ENCODE data around the gene ELOVL5.

DNA sequence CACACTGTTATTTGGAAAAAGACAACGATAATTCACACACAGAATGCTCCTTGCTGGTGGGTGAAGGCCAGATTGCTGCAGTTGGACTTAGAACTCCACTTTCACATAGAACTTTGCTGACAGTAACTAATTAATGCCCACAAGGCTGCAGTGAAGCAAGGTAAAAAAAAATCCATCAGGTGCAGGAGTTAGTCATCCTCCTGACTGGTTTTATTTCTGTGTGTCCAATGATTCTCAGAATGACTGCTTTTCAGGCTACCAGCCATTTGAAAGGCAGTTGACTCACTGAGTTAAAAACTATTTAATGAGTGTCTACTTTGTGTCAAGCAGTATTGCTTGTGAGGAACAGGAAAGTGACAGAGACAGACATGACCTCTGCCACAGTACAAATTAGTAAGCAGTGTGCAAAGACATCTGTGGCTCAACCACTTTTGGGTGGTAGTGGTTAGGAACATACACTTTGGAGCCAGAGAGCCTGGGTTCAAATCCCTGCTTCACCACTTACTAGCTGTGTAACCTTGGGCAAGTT lies 41.9 kb downstream of the ELOVL5 start:
- TF ChIP-seq, protein P1, sequence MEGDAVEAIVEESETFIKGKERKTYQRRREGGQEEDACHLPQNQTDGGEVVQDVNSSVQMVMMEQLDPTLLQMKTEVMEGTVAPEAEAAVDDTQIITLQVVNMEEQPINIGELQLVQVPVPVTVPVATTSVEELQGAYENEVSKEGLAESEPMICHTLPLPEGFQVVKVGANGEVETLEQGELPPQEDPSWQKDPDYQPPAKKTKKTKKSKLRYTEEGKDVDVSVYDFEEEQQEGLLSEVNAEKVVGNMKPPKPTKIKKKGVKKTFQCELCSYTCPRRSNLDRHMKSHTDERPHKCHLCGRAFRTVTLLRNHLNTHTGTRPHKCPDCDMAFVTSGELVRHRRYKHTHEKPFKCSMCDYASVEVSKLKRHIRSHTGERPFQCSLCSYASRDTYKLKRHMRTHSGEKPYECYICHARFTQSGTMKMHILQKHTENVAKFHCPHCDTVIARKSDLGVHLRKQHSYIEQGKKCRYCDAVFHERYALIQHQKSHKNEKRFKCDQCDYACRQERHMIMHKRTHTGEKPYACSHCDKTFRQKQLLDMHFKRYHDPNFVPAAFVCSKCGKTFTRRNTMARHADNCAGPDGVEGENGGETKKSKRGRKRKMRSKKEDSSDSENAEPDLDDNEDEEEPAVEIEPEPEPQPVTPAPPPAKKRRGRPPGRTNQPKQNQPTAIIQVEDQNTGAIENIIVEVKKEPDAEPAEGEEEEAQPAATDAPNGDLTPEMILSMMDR (conservative IDR thresholded peaks at IDR 0.05; ENCODE audit: low read depth in 2 of 2) = no peak
- TF ChIP-seq EZH2 (IDR thresholded peaks at IDR 0.05; ENCODE audit: low read depth, unreplicated experiment) = no peak

Data from GM23338 (cell line).